IPS-NIHi7 (cell line): ENCODE data around the gene FSTL3.
"Not testable (repeated sequence)": the region's sequence is repeated elsewhere in the genome, so short reads cannot be mapped to it uniquely, and the experiment has no call there.

Source experiments
- DNase-seq: peaks from one replicate; pipeline ENCODE4 v3.0.0; 2012; ENCODE audit warnings: mixed read lengths; ENCODE audit errors: extremely low spot score

FSTL3 gene

DNA sequence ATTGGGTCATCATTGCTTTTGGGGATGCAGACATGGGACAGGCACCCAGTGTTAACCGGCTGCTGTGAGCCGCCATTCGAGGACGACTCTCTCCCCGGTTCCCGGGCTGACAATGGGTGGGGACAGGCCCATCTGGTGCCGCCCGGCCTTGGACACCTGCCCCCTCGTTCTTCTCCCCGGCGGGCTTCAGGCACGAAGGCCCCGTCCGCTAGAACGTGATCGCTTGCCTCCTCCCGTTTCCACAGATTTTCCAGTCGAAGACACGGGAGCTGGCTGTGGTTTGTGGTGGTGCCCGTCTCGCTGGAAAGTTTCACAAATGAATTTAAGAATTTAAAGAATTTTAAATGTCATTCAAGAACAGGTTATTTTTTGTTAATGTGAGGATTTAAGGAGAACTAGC is 34.6 kb downstream of the FSTL3 start:
- no peak for DNase-seq

DNA sequence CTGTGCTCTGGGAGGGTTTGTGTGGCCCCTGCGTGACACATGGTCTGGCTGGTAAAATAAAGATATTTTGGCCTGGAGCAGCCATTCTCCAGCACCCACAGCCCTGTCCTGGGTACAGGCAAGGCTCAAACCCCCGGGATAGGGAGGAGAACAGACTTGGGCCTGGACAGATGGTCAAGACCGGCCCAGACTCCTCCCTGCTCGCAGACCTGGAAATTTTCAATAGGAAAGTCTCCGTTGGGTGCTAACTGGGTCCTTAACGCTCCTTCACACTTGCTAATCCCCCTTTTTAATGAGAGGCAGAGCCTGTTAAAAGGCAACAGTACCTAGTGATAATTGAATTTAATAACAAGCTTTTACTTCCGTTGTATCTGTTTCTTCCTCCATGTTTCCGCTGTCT is 35.1 kb downstream of the FSTL3 start:
- DNase-seq, result no peak

GRCh38 chr19:715347-715746 is 39.2 kb downstream of the FSTL3 start:
- no peak for DNase-seq

- no peak for DNase-seq
Measured at GRCh38 chr19:718251-718951, 42.2 kb downstream of the FSTL3 start.

GRCh38 chr19:718991-719512 is 42.9 kb downstream of the FSTL3 start:
- DNase-seq, result no peak

DNA sequence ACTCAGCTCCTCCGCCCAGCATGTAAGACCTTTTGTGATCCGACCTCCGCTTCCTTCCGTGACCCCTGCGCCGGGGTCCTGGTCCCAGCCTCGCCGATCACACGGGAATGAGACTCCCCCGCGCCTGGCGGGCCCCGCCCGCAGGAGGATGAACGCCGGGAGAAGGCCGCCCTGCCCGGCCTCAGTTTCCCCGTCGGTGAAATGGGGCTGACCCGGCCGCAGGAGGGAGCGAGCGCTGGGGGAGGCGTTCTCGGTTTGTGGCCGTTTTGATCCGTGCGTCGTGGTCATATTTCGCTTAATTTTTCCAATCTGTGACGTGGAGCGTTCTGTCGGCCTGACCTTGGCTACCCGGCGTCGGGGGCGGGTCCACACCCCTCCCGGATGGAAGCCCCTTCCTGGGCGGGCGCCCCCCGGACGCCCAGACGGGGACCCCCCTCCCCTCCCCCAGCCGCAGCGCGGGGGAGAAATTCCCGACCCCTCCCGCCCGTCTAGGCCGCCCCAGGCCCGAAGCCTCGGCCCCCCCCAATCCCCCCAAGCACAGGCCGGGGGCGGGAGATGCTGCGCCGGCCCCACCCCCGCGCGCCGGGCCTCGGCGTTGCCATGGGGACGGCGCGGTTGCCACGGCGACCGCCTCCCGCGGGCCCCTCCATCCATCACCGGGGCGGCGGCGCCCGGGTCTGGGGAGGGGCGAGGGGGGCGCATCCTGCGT is 43.6 kb downstream of the FSTL3 start:
- peak; percentile 41 for DNase-seq

- DNase-seq, result no peak
Measured at GRCh38 chr19:720345-721160, 44.4 kb downstream of the FSTL3 start.

- no peak for DNase-seq
Measured at GRCh38 chr19:722553-723101, 46.4 kb downstream of the FSTL3 start.

- DNase-seq, result no peak
Measured at GRCh38 chr19:723247-723646, 47.1 kb downstream of the FSTL3 start.

DNA sequence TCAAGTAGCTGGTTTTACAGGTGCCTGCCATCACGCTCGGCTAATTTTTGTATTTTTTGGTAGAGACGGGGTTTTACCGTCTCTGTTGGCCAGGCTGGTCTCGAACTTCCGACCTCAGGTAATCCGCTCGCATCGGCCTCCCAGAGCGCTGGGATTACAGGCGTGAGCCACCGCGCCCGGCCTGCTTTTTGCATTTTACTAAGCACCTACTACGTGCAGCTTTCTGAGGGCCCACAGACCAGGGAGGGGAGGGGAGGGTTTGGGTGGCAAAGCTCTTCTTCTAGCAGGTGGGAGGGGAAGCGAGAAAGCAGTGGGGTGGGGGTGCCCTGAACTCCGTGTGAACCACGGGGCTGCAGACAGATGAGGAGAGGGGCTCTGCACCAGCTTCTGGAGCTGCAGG is 47.5 kb downstream of the FSTL3 start:
- no peak for DNase-seq

DNA sequence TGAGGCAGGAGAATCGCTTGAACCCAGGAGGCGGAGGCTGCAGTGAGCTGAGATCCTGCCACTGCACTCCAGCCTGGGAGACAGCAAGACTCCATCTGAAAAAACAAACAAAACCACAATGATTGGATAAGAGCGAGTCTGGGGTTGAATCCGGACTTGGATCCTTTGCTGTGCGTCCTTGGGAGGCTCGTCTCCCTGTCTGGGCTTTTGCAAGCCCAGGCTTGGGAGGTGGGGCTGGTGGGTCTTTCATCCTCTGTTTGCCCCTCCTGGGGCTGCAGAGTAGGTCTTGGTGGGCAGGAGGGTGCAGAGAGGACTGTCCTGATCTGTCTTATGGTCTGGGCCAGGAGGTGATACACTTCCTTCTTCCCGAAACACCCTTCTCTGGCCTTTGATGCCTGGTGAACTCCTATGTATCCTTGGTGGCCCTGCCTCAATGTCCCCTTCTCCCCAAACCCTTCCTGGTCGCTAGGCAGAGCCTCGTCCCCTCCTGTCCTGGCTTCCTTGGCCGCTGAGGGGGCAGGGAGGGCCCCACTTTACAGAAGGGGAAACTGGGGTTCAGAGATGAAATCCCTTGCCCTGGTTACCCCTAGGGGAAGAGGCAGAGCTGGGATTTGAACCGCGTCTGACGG is 49.4 kb downstream of the FSTL3 start:
- DNase-seq, result no peak

GRCh38 chr19:726993-727956 is 51.1 kb downstream of the FSTL3 start:
- DNase-seq, result no peak

DNA sequence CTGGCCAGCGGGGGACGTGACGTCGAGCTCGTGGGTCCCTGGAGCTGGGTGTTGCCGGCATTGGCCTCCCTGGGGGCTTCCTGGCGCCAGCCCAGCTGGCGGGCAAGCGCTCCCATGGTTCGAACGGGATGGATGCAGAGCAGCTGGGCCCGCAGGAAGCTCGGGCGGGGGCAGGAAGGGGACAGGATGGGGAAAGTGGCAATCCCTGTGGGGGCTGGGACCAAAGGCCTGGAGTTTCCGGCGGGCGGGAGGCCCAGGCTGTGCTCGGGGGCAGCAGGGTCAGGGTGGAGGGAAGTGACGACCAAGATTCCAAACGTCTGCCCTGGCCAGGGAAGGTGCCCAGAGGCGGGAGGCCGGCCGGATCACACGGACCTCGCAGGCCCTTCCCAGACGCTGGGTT is 51.8 kb downstream of the FSTL3 start:
- no peak for DNase-seq

DNA sequence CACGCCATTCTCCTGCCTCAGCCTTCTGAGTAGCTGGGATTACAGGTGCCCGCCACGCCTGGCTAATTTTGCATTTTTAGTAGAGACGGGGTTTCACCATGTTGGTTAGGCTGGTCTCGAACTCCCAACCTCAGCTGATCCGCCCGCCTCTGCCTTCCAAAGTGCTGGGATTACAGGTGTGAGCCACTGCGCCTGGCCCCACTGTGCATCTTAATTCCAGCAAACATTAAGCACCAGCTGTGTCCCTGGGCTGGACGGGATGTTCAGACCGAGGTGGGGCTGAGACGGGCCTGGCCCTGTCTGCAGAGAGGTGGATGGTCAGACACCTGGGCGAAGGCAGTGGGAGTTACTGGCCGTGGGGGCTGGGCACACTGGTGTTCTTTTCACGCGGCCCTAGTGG is 53.4 kb downstream of the FSTL3 start:
- not testable (repeated sequence) for DNase-seq

DNA sequence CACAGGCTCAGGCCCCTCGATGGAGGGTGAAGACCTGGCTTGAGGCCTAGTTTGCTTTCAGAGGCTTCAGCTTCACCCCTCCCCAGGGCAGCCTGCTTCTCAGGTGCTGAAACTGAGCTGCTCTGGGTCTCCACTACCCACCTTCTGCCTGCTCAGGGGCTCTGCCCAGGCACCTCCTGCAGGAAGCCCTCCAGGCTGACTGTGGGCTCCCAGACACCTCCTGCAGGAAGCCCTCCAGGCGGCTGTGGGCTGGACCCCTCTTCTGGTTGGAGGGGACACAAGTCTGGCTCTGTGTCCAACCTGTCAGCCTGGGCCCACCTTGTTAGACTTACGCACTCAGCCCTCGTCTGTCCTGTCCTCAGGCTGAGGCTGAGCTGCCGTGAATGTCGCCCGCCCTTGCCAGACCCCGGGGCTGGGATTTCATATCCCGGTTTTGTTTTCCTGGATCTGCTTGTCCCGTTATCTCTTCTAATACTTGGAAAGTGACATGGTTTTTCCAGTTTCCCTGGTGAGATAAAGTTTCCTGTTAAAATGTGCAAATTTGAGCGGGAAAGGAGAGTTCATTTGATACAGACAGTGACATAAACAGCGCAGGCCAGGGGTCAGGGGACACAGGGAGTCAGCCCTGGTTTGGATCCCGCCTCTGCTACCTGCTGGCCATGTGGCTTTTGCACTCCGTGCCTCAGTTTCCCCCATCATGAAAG is 53.9 kb downstream of the FSTL3 start:
- DNase-seq, result no peak

GRCh38 chr19:731000-731399 is 54.8 kb downstream of the FSTL3 start:
- DNase-seq, result no peak

GRCh38 chr19:732148-733069 is 56.2 kb downstream of the FSTL3 start:
- no peak for DNase-seq
